ENCODE results near the gene MBOAT1.

Gene MBOAT1

DNA sequence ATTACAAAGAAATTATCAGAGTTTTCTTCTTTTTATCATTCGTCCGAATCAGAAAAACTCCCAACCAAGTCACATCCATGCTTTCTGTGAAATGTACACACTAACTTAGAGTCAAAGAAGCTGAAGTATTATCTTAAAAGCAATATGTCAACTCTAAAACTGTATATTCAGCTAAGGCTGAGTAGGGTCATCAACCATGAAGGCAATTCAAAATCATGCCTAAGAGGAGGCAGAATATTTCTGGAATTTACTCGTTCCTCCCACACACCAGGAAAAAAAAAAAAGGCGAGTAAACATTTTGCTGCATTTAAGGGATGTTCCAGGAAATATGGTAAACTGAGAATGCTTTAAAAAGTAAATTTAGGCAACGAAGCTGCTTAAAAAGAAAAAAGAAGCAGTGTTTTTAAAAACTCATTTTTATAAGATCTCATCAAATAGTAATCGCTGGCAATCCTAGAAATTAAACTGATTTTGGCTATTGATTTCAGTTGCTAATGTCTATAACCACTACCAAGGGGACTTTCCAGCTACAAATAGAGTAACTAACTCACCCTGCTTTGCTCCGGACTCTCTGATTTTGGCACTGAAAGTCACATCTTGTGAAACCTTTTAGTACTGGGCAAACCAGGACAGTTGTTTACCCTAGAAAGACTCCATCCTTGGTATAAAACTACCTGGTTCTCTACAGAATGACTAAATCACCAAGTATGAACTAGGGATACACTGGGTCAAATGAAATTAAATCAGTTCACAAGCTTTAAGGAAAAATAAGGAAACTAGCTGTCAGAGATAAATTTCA, 82.8 kb downstream of the MBOAT1 start:
- no peak for DNase-seq

DNA sequence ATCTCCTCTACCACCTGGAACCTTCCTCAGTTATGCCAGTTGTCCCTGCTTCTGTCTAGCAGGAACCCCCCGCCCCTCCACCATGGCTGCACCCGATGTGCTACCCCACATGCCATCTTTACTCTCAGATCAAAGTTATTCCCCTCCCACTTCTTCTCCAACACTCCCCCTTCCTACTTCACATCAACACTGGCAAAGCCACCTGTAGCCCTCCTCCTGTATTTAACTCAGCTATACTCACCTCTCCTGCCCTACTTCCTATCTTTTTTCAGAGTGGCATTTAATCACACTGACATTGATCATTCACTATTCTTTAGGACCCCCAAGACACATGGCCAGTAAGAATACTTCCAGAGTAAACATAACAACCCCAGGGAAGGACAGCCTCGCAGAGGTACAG, 84.3 kb downstream of the MBOAT1 start:
- no peak for DNase-seq

DNA sequence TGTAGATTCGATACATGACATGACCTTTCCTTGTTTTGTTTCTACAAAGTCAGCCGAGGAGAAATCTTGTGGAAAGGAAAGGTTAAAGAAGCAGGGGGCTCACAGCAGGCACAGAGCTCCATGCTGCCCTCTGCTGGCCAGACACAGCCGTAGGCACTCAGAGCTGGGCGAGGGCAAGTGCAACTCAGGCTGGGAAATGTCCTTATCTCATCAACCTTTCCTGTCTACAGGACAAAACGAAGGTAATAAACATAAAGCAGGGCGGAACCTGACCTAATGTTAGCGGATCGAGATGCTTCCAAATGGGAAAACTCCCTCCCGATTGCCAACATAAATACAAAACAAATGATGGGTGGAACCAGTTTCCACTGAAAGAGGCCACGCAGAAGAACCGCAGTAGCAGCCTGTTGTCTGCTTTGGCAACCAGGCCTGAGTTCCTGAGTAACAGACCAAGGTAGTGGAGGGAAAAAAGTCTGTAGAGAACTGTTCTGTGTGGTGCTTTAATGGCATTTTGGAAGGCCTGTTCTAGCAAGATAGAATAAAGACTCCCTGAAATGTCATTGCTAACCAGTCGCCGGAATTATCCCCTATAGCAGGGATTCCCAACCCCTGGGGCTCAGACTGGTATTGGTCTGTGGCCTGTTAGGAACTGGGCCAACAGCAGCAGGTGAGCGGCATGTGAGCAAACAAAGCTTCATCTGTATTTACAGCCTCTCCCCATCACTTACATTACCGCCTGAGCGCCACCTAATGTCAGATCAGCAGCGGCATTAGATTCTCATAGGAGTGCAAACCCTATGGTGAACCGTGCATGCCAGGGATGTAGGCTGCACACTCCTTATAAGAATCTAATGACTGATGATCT, 85.2 kb downstream of the MBOAT1 start:
- DNase-seq: peak; percentile 69

DNA sequence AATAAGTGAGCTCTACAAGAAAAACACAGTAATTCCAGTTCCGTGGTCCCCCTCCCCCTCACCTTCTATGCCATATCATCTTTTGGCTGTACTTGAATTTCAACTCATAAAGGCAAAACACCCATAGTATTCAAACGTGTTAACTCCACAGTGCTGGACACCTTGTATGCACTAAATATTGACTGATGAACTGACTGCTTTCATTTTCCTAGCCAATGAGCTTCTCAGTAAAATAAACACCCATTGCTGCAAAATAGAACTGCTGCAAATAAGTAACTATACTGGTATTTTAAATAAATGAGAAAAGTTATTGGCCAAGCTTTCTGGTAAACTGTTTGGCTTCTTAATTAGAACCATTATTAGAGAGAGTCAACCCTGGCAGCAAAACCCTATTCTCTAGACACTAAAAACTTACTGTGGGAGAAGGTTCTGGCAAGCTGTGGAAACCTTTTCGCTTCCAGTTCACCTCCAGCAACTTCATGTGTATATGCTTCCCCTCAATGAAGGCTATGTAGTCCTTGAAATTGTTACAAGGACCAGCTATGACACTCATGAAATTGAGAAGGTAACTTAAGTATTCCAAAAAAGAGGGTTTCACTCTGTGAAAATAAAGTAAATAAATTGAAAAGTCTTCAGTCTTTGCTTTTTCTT, 86.0 kb downstream of the MBOAT1 start:
- no peak for DNase-seq

DNA sequence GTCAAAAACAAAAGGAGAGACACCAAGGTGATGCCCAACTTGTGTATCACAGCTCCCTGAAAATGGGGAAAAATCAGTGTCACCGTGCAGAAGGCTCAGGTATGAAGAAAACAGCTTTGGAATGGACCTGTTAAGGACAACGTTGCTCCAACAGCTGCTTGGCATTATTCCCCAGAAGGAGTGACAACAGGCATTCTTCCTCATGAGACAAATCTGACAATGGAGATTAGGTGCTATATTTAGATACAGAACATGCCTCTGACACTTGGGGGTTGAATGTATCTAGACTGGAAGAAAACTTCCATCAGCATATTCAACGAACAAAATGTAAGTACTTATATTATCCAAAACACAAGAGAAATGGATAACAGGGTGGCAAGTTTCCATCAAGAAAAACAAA, 87.7 kb downstream of the MBOAT1 start:
- DNase-seq: no peak

DNA sequence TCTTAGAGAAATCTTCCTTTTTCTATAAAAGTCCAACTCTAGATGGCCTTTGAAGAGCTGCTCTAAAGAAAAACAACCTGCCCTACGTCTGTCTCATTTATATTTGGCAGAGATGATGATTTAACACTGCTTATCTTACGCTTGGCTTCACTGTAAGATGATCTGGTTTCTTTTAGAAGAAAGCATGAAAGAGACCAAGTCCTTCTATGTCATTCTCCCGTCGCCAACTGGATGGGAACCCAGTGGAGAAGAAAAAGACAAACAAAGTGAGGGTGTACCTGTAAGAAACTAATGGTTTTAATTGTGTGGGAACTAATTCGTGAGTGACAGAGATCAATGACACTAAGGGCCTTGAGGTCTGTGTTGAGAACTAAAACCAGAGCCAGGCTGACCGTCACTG, 92.8 kb downstream of the MBOAT1 start:
- no peak for DNase-seq

DNA sequence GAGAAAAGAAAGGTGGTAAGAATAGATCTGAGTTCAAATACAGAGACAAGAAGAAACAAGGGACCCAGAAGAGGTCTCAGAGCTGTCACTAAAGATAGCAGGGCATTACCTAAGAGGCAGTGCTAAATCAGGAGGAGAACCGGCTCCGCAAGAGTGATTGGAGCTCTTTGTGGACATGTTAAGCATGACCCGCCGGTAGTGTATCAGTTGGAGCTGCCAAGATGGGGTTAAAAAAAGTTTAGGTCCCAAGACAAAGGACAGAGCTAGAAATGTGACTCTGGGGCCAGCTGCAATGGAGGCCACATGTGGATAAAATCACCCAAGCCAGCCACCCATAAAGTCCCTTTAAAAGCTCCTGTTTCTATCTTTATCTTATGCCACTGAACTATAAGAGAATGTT, 93.4 kb downstream of the MBOAT1 start:
- no peak for DNase-seq

DNA sequence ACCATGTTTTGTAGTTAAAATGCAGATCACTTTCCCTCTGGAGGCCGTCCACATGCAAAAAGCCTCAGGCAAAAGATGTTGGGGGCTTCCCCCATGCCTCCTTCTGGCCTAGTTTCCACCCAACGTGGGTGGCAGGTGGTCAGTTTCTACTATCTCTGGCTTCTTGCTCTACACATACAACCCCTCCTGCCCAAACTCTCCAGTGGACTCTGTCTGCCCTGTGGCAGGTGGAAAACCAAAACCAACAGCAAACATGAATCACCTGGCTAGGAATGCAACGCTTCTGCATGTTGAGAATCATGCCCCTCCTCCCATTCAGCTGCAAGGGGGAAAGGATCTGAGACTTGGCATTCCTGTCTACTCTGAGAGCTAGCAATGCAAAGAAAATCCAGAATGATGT, 94.8 kb downstream of the MBOAT1 start:
- no peak for DNase-seq

DNA sequence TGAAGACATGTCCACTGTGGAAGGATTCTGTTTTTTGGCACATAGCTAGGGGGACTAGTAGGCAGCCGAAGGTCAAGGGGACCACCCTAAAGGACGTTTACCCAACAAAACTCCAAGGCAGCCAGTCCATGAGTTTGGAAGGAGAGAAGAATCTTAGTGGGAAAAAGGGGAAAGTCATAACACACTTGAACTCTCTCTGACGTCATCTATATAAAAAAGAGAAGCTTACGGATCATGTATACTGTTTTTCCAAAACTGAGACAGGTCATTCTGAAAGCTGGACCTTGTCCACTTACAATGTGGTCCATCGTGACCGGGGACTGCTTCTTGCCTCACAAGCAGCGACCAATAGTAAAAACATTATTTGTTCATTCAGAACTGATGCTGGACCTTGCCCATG, 95.5 kb downstream of the MBOAT1 start:
- DNase-seq: no peak

DNA sequence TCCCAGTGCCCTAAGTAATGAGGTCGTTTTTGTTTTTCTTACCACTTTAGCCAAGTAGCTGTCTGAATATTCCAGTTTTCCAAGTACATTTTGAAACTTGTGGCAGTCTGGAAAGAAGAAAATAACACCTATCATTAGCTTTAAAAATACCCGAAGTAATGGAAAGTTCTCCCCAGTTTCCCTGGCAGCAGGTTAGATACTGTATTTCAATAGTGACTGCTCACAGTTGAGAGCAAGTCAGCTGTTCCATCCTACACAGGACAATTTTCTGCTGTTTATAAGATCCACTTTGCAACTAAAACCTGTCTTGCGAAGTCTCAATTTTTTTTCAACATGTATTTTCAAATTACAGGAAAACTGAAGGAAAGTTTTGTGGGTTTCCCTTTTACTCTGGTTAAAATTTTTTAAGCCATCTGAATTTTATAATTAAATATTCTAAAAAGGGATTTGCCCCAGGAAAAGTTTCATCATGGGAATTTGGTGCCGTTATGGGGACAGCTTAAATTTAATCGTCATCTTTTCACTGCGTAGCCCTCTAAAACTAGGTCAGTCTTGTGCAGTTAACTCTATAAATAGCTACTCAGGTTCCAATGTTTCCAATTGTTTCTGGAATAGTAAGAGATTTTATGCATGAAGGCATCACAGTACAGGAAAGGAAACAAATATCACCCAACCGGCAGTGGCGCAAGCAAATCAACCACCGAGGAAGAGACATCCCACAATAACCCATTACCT, 96.9 kb downstream of the MBOAT1 start:
- DNase-seq: no peak

DNA sequence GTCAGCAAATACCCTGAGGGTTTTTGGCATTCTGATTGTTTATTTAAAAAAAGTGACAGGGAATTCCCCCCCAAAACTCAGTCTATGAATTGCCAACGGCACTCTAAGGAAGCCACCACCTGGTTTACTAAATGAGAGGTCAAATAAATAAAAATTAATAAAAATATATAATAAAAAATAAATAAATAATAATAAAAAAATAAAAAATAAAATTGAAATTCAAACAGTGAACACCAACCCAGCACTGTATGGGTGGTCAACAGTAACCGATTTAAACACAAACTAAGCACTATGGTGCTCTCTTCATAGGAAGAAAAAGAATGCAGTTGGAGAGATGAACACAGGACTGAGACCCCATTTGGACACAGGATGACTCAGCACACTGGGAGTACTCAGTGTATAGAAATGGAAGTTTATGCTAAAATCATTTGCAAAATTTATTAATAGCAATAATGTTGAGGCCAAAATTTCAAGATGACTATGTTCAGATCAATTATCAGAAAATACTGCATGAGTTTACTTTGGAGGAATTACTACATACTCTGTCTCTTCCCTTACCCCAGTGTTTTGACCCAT, 98.5 kb downstream of the MBOAT1 start:
- no peak for DNase-seq

DNA sequence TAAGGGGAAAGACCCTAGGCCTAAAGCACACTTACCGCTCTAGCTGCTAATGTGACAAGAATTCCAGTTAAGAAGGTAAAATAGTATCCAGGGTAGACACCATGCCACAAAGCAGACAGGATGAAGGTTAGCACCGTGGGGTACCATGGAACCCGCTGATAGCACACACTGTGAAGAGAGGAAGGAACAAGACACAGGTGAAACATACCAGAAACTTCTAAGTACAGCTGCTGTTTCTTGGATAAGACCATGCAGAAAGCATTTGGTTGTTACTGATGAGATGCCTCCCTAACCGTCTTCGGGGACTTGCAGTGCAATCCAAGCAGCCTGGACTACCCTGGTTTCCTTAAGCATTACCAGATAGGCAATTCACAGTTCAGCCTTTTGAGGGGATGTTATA, 99.4 kb downstream of the MBOAT1 start:
- DNase-seq: no peak

DNA sequence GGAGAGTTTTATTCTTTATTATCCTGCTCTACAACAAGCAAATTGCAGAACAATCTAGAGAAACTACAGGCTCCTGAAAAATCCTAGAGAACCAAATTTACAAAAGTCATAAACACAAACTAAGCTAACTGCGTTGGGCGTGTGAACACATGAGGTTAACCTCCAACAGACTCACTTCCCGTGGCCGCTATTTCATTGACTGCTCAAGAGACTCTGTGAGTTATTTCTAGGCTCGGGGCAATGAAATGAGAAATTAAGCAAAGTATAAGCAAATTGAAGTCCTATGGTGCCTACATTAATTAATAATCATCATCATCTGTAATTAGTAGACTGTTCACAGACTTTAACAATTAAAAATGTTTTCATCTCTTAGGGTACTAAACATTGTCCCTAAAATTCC, 100.0 kb downstream of the MBOAT1 start:
- no peak for DNase-seq

DNA sequence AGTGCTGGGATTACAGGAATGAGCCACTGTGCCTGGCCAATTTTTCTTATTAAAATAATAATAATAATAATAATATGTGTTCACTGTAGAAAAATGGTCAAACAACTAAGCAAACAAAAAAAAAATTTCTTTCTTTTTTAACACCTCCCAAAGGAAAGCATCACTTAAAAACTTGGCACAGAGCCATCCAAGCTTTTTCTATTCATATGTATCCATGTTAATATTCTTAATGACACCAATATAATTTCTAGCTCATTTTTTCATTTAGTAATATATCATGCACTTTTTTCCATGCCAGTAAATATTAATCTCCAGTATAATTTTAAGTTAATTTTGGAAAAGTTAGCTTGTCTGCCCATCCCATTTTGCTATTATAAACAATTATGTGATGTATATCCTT, 101.8 kb downstream of the MBOAT1 start:
- DNase-seq: no peak

DNA sequence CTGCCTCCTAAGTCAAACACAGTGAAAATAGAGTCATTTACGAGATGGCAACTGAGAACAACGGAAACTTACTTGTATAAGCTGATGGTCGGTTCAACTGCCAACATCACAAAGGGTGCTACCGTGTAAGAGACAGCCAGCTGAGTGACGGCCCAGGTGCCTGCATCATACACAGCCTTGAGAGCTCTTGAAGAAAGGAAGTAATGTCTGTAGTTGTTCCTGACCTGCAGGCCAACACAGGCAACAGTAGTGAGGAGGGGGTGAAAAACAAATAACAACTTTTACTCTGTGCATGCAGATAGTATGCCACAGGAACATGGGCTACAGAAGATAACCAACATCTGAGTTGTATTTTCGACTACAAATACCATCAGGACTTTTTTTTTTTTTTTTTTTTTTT, 102.7 kb downstream of the MBOAT1 start:
- no peak for DNase-seq

DNA sequence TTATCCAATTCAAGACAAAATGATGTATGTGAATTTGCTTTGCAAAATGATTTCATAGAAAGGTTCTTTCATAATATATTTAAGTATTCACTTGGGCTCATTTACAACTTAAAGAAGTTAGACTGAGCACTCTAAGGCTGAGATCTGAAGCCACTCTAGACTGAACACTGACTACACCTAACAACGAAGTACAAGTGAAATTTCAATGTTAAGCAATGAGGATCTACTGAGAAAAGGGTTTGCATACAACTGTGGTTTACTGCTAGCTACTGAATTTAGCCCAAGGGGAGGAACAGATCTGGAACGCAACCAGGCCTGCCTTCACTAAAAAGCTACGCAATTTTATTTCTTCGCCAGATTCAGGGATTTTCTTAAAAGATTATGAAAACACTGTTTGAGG, 106.4 kb downstream of the MBOAT1 start:
- DNase-seq: no peak

DNA sequence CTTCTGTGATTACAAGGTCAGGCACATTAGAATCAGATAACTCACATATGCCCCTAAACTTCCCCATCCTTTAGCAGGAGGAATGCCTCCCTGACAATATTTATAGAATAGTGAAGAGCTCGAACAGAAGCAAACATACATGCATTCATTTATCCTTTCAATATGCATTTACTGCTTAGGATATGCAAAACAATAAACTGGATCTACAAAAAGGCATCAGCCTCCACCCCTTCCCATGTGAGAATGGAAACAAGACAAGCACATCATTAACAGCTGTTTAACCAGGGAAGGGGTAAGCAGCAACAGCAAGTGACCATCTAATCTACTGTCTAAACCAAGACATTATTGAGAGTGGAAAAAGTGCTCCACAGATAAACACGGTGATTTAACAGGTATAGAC, 107.6 kb downstream of the MBOAT1 start:
- no peak for DNase-seq

DNA sequence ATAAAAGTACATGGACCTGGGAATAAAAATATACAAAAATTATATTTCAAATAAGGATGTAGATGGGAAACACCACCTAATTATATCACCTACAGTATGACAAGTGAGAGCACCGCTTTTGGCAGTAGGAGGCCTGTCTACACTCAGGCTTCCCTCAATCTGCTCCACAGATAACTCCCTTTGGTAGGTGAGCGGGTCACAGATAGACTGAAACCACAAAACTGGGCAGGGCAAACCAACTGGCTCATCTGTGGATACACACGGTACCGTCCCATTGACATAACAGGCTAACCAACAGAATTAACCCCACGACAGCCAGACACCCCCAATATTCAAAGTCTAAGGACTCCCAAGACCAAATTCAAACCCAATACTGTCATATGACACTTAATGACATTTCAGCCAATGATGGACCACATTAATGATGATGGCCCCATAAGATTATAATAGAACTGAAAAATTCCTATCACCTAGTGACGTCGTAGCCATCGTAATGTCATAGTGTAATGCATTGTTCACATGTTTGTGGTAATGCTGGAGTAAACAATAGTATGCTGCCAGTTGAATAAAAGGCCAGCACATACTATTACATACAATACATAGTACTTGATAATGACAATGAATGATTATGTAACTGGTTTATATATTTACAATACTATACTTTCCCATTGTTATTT, 109.7 kb downstream of the MBOAT1 start:
- no peak for DNase-seq

DNA sequence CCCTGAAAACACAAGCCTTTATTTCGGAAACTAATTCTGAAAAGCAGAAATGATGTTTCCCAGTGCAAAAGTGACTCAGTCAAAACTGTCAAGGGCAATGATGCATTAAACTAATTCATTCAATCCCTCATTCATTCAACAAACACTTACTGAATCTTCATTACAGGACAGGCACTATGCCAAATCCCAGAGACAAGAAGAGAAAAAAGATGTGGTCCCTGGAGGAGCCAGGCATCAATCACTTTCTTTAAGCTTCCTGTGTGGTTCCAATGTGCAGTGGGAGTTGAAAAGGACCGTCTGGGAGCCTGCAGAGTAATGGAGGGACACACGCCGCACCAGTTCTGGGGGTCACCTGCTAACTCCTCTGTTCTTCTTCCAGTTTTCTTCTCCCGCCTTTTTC, 113.1 kb downstream of the MBOAT1 start:
- no peak for DNase-seq

DNA sequence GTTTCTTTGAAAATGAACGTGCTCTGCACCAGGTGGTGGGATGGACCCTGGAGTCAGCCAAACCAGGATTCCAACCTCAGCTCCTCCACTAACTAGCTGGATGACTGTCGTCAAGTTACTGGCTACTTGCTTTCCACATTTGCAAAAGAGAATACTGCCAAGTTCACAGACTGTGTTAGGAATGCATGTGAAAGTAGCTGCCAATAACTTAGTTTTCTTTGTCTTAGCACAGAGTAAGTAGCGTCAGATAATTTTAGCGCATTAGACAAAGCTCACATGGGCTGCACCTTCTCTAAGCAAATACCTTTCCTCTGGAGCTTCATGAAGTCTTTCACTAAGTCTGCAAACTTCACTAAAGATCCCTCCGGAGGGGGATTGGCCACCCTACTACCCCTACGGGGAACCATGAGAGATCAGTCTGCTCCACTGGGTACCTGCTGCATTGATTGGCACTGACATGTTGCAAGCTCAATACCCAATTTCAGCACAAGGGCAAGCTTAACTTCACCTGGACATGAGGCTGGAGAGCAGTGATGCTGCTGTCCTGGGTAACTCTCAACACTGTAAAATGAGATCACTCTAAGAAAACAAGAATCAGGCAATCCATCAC, 113.9 kb downstream of the MBOAT1 start:
- no peak for DNase-seq

DNA sequence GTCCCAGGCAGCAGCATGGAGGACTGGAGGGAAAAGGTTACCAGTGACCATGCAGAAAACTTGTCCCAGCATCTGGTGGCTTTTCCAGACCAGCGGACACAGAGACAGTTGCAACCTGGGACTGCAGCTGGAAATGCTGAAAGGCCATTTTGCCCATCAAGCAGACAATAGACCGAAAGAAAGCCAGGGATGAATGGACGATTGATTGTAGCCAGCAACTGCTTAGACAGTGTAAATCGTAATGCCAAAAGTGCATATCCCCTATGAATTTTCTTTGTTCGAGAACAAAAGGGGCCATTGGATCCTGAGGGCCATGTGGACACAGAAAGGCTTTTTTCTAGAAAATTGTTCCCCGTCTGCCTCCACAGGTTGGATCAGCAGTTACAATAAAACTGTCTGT, 115.7 kb downstream of the MBOAT1 start:
- no peak for DNase-seq

DNA sequence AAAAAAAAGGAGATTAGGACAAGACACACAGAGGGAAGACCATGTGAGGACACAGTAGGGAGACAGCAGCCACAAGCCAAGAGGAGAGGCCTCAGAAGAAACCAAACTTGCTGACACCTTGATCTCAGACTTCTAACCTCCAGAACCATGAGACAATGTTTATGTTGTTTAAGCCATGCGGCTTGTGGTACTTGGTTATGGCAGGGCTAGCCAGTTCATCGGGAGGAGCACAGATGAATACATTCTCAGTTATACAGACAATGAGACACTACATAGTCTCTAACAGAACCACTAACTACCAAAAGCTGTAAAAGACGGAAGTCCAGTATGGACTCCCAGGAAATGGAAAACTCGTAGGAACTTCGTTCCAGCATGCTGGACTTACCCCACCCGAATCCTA, 116.8 kb downstream of the MBOAT1 start:
- DNase-seq: no peak
